Islet of Langerhans (tissue), 1 donor: Measurements from ENCODE around the gene TSNAXIP1.
"Not testable (repeated sequence)": the region's sequence is repeated elsewhere in the genome, so short reads cannot be mapped to it uniquely, and the experiment has no call there.

Experiments
- FAIRE-seq: peaks from one replicate; lab custom pipeline; 2011; peaks lifted over from hg19 to GRCh38; lab: Jason Lieb, UNC

The TSNAXIP1 gene

DNA sequence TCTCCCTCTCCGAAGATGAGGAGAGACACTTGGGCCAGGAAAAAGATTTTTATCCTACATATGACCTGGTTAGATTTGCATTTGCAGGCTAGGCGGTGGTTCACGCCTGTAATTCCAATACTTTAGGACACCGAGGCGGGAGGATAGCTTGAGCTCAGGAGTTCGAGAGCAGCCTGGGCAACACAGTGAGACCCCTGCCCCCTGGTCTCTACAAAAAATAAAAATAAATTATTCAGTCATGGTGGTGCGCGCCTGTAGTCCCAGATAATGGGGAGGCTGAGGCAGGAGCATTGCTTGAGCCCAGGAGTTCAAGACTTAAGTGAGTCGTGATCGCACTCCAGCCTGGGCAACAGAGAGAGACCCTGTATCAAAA is 27.5 kb downstream of the TSNAXIP1 start:
- FAIRE-seq = no peak

DNA sequence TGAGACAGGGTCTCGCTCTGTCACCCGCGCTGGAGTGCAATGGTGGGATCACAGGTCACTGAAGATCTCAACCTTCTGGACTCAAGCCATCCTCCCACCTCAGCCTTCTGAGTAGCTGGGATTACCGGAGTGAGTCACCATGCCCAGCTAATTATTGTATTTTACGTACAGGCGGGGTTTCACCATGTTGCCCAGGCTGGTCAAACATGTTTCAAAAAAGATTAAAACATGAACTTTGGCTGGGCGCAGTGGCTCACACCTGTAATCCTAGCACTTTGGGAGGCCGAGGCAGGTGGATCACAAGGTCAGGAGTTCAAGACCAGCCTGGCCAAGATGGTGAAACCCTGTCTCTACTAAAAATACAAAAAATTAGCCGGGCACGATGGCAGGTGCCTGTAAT is 30.5 kb downstream of the TSNAXIP1 start:
- not testable (repeated sequence) for FAIRE-seq

DNA sequence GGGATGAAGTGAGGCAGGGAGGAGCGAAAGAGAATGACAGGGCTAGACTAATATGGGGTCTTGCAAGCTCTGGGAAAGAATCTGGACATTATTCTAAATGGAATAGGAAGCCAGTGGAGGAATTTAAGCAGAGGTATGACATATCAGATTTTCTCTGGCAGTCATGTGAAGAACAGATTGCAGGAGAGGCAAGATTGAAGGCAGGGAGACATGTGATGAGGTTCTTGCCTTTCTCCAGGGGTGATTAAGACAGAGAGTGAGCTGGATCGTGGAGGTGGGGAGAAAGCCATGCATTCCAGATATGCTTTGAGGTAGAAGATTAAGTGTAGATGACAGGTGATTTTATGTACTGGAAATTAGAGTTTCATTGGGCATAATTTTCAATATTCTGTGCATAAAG is 31.1 kb downstream of the TSNAXIP1 start:
- FAIRE-seq = no peak

DNA sequence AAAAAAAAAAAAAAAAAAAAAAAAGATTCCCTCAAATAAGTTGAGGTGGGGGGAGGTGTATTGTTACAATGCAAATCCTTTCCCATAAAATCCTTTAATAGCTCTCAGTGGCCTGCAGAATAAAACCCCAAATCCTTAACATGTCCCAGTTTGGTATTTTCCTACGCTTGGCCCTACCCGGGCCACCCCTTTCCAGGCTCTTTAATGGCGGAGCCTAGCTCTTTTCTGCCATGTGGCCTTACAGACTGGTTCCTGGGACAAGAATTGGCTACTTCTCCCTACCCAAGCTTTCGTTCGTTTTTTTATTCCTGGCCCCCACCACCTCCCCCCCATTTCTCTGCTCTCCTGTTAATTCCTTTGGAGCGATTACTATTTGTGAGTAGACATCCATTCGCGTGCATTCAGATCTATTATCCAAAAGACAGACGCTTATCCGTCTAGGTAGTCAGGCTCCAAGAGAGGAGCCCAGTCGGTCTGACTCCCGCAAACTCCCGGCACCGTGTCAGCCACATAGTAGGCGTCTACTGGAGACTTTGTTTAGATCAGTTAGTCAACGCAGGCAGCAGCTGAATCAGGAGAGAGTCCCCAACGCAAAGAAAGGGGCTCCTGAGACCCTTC is 34.6 kb downstream of the TSNAXIP1 start:
- FAIRE-seq = no peak

DNA sequence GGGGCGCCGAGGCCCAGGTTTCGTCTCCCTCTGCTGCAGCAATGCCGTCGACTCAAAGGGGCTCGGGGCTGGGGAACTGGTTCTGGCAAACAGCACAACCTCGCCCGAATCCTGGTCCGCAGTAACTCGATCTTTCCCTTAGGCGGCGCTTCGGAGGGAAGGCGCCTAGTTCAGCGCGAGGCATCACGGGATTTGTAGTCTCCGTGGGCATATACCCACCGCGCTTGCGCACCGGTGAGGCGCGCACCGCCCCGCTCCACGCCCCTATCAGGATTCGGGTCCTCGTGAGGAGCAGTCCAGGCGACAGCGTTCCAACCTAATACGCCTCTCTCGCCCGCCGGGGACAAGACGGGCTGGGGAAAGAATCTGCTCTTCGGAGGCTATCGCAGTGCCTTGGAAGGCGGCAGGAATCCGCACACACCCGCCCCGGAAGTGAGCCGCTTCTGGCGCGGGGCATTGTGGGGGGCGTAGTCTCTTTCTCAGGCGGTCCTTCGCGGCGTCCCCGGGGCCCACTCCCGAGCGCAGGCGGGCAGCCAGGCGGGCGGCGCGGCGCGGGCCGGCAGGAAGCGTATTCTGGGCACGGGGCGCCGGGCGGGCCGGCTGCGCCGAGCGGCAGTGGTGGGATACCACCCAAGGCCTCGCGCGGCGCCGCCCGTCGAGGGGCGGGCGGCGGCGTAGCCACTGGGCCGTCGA is 35.3 kb downstream of the TSNAXIP1 start, which contains the start of gene THAP11:
THAP11 (plus strand) TSS at position 505 of the 693 bp plus-strand sequence. CDS start 235 bp downstream, outside the sequence.
- no peak for FAIRE-seq

DNA sequence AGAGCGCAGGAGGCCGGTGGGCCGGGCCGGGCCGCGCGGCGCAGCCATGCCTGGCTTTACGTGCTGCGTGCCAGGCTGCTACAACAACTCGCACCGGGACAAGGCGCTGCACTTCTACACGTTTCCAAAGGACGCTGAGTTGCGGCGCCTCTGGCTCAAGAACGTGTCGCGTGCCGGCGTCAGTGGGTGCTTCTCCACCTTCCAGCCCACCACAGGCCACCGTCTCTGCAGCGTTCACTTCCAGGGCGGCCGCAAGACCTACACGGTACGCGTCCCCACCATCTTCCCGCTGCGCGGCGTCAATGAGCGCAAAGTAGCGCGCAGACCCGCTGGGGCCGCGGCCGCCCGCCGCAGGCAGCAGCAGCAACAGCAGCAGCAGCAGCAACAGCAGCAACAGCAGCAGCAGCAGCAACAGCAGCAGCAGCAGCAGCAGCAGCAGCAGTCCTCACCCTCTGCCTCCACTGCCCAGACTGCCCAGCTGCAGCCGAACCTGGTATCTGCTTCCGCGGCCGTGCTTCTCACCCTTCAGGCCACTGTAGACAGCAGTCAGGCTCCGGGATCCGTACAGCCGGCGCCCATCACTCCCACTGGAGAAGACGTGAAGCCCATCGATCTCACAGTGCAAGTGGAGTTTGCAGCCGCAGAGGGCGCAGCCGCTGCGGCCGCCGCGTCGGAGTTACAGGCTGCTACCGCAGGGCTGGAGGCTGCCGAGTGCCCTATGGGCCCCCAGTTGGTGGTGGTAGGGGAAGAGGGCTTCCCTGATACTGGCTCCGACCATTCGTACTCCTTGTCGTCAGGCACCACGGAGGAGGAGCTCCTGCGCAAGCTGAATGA is 36.0 kb downstream of the TSNAXIP1 start:
- no peak for FAIRE-seq

DNA sequence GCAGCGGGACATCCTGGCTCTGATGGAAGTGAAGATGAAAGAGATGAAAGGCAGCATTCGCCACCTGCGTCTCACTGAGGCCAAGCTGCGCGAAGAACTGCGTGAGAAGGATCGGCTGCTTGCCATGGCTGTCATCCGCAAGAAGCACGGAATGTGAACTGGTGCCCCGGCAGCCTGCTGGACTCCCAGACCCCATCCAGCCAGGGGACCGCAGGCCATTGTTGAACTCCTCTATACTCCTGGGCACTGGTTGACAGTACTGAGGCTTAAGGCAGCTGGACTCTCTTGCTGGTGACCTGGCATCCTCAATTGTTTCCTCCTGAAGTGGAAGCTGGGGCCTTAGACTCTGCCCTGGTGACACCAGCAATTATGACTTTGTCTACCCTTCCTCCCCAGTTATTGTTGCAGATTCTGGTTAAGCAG is 36.7 kb downstream of the TSNAXIP1 start:
- FAIRE-seq = no peak

DNA sequence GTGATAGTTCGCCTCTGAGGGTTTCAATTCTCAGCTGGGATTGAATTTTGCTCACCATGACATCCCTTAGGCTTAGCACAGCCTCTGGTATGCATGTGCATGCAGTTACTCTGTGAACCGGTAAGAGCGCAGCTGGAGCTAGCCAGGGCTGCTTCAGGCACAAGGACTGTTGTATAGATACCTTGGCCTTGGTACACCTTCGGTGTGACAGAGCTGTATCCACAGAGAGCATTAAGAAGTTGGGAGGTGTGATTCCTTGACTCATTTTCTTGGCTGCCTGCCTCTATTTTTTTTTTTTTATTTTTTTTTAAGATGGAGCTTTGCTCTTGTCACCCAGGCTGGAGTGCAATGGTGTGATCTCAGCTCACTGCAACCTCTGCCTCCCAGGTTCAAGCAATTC is 37.8 kb downstream of the TSNAXIP1 start:
- FAIRE-seq = no peak

DNA sequence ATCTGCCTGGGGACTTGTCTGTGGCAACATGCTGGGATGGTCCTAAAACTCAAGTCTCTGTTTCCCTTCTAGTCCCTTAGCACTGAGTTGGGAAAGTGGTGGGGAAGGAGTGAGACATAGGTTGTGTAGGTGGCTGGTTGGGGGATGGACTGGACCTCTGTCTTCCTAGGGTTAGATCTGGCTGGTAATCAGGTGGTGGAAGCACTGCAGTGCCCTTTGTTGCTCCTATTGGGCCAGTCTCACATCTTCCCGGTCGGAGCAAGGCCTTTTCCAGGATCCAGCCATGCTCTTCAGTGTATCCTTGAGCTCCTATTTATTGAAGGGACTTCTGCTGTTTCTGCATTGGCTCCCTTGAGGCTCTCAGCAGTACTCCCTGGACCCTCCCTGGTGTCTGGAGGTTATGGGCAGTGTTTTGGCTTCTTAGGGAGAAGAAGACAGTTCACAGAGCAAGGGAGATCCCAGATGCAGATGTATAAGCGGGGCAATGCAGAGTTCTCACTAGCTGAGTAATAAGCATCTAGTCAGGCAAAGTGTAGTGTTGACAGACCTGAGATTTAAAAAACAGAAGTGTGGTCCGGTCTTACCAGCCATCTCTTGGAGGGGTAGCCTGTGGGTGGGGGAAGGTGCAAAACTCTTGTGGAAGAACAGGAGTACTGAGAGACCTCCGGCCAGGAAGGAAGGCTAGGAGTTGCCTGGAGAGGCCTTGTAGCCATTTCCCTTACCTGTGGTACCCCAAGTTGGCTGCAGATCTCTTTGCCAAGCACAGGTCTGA is 38.8 kb downstream of the TSNAXIP1 start:
- FAIRE-seq = no peak

DNA sequence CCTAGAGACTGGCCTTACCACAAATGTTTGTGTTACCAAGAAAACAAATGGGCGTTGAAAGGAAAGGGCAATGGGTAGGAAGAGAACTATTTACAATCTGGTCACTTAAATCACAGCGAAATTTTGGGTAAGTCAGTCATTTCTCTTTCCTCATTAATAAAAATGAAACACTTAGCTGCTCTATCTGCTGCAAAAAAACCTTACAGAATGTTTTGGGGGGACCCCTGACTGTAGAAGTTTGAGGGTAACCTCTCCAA is 39.3 kb downstream of the TSNAXIP1 start:
- no peak for FAIRE-seq

DNA sequence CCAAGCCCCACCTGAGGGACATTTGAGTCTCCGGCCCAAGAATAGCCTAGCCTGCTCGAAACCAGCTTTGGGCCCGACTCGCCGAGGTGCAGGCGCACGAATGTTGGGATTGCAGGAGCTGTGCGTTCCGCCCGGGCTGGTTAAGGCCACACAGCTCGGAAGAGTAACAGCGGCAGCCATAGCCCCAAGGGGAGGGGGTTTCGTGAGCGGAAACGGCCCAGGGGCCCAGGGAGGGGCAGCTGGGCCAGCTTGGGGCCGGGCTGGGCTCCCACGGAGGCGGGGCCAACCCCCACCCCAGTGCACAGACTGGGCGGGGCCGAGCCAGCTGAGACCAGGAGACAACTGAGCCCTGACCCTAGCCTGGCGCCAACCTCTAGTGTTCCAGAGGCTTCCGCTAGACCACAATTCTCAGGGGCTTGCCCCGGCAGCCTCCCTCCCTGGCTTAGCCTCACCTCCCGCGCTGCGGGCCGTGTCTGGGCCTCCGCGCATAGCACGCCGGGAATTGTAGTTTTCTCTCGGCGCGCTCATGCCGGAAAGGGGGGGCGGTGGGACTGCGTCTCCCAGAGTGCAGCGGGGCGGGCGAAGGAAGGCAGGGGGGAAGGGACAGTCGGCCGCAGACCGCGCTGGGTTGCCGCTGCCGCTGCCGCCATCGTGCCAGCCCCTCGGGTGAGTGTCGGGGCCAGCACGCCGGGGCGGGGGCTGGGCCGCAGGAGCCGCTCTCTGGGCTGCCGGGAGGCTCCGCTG is 39.8 kb downstream of the TSNAXIP1 start, which contains the start of gene NUTF2:
NUTF2 (plus strand) TSS at position 614 of the 744 bp plus-strand sequence. CDS start 18,198 bp downstream, outside the sequence.
- no peak for FAIRE-seq

DNA sequence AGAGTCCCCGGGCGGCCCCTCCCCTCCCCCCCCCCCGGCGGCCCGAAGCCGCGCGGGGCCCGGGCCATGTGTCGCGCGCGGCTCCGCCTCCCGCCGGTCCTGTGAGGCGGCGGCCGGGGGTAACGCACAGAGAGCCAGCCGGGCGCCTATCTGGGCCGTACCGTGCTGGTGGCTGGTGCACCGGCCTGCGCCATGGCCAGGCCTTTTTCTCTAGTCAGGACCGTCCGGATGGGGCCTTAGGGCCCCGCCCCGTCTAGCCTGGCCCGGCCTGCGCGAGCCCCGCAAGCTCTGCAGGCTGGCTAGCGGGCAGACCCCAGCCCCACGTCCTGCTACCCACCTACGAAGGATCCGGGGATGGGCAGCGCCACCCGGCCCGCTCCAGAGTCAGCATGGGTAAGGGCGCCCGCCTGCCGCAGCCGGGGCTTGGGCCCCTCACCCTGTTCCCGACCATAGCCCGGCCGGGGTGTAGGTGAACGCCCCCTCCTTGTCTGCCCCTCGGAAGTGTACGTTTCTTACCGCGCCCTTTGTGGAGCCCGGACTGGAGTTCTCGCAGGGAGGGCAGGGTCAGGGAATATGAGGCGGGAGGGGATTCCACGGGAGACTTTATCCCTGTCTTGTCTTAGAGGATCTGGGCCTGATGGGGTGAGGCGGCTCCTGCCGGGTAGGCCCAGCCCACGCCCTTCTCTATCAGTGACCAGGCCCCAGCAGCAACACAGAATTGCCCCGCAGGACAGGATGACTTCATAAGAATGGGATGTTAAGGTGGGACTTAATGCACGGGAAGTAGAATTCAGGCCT is 40.6 kb downstream of the TSNAXIP1 start, which contains the start of gene CENPT:
CENPT (minus strand) TSS at position 630 of the 798 bp plus-strand sequence. CDS start 13,834 bp downstream, outside the sequence.
- no peak for FAIRE-seq

DNA sequence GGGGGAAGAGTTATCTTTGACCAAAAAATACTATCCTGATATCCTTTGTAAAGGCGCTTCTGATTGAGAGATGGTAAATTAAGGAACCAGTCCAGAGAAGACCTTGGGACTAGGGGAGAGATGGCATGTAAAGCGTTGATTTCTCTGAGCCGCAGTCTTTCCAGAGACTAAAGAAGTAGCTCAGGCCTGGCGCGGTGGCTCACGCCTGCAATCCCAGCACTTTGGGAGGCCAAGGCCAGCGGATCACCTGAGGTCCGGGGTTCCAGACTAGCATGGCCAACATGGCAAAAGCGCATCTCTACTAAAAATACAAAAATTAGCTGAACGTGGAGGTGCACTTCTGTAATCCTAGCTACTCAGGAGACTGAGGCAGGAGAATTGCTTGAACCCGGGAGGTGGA is 41.4 kb downstream of the TSNAXIP1 start:
- FAIRE-seq = no peak

DNA sequence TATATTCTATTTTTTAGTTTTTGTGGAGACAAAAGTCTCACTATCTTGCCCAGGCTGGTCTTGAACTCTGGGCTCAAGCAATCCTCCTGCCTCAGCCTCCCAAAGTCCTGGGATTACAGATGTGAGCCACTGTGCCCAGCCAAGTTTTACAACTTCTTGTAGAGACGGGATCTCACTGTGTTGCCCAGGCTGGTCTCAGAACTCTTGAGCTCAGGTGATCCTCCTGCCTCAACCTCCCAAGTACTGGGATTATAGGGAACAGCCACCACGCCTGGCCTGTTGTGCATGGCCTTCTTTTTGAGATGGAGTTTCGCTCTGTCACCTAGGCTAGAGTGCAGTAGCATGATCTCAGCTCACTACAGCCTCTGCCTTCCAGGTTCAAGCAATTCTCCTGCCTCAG is 47.0 kb downstream of the TSNAXIP1 start:
- no peak for FAIRE-seq

DNA sequence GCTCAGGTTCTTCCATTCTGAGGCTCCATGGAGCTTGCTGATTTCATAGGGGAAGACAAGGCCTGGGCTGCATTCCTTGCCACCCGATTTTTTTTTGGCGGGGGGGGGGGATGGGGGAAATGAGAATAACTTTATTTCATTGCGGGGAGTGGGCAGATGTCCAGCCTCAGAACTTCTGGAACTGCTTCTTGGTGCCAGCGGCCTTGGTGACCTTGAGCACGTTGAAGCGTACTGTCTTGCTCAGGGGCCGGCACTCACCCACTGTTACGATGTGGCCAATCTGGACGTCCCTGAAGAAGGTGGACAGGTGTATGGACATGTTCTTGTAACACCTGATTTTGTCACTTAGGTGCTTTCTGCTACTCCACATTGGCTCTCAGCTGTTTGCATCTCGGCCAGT is 49.1 kb downstream of the TSNAXIP1 start:
- FAIRE-seq = no peak

DNA sequence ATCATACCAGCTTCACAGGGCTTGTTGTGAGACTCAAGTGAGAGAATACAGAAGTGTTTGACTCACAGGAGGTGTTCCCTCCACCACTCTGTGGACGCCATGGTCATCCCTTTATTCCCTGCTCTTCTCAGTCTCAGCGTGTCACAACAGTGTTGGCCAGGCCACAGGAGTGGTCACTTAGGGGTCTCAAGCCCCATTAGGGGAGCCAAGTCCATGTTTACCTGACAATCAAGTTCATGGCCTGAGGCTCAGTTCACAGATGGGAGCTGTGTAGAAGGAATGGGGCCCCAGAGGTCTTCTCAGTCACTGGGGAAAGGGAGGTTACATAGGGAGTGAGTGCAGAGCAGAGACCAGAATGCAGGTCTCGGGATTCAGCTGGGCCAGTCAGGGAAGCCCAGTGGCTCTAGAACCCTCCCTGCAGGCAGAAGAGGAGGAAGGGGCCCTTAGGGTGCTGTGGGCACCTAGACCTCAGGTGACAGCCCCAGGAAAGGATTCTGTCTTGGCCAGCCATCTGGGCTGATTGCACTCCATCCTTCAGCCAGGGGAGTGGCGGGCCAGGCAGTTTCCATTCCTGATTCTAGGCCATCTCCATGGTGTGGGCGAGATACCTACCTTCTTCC is 50.3 kb downstream of the TSNAXIP1 start:
- FAIRE-seq = no peak

DNA sequence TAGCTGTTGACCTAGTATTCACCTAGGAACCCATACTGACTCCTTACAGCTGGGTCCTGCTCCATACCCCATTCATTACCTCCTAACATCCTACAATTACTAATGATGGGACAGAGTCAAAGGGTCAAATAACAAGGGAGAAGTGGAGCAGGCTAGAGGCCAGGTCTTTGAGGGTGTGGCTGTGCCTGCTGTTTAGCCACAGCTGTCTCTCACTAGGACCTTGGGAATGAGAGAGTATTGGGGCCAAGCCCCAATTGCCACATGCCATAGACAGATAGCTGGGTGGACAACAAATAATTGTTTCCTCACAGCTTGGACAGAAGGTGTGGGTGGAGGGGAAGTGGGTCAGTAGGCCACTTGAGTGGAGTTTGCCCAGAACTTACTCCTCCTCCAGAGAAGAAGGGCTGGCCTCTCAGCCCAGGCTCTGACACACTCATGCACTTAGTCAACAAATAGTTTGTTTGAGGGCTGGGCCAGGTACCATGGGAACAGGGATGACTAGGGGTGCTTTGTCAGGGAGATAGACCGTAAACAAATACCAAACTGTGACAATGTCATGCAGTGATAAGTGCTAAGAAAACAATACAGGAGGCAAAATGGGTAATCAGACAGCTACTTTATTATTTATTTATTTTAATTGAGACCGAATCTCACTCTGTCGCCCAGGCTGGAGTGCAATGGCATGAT is 51.0 kb downstream of the TSNAXIP1 start:
- no peak for FAIRE-seq

DNA sequence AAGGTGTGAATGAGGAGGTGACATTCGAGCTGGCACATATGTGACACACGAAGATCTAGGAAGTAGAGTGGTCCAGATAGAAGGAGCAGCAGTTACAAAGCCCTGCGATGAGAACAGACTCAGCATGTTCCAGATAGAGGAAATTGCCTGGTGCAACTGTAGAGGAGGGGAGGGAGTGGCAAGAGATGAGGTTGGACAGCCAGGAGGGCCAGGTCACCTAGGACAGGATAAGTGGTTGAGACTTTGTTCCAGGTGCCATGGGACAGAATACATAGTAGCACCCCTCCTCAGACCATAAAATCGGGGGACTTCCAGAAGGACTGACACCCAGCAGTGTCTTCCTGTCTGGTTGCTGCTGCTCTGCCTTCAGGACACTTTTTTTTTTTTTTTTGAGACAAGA is 51.8 kb downstream of the TSNAXIP1 start:
- no peak for FAIRE-seq

DNA sequence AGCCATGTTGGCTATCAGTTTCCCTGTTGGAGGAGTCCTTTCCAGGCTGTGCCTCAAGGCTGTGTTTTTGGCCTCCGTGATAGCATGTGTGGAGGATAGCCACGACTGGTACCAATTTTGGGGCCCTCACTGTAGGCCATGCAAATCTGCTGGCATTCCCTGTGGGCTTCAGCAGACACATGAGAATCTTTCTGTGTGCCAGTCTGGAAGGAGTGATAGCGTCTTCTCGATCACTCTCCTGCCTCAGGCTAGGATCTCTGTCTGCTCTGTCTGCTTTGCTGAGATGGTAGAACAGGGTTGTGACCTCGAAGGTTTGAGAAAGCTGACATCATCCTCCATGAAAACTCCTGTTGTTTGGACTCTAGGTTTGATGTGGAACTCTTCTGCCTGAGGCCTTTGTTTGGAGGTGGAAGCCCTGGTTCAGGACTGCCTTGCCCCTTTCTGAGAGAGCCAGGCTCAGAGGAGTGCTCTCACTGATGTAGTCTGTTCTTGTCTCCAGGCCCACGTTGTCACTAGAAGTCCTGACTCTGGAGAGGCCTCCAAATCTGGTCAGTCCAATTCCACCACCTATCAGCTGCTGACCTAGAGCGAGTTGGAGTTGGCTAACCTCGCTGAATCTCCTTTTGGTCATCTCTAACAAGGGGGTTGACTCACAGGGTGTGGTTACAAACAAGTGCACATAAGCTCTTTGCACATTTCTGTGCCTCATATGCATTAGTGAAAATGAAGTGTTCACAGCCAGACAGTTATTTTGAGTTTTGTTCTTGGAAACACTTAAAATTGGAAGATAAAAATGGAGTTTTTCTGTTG is 54.1 kb downstream of the TSNAXIP1 start:
- no peak for FAIRE-seq
